CD4-positive, alpha-beta T cell (primary cell): Measurements from ENCODE around the gene AMDHD2. TPM values are rescaled to one million over a fixed set of nuclear protein-coding genes. Genes with fewer than 3 reads are reported as not detected.

ENCODE experiments used
- ATAC-seq: fragments of 200-7000 bp; cut with Tn5 transposase; one replicate; pipeline ENCODE4 v1.10.0; 2022; ENCODE audit warnings: mild to moderate bottlenecking; ENCODE audit not compliant: poor library complexity
- CTCF ChIA-PET: fragments of 350-600 bp; sonication (Branson Sonifier 250); formaldehyde crosslinking; loops from one replicate; lab custom pipeline; 2021; ENCODE audit warnings: antibody characterized with exemption, inconsistent platforms; lab: Charles Lee
- POLR2A ChIA-PET: fragments of 350-600 bp; sonication (Branson Sonifier 250); formaldehyde crosslinking; loops from one replicate; lab custom pipeline; 2021; ENCODE audit warnings: antibody characterized with exemption, inconsistent platforms; lab: Charles Lee
- DNase-seq, 14 experiments: peaks; one replicate each; pipeline ENCODE4 v3.0.0-alpha.2; 2013 to 2020; ENCODE audit warnings: mixed read lengths in 2 of 14
- H3K27ac ChIP-seq, 2 donors: one replicate each; pipeline versions ENCODE4 v1.5.1 to v1.7.0; 2013; ENCODE audit warnings: low read length in 2 of 2, low read depth in 1 of 2, mild to moderate bottlenecking in 1 of 2
- H3K27me3 ChIP-seq, 2 experiments: 1 replicate in 1 of 2; 2 replicates in 1 of 2; pipeline versions ENCODE4 v1.6.1 to v1.7.0; 2013; ENCODE audit warnings: low read length in 2 of 2, control low read depth in 1 of 2, mild to moderate bottlenecking in 1 of 2, moderate library complexity in 1 of 2; ENCODE audit not compliant: insufficient read depth in 2 of 2, control insufficient read depth in 1 of 2
- H3K36me3 ChIP-seq: one replicate; pipeline ENCODE4 v1.6.1; 2013; ENCODE audit warnings: low read length, control low read depth; ENCODE audit not compliant: insufficient read depth
- H3K4me1 ChIP-seq: one replicate; pipeline ENCODE4 v1.6.1; 2013; ENCODE audit warnings: low read length, control low read depth; ENCODE audit not compliant: insufficient read depth
- H3K4me3 ChIP-seq: one replicate; pipeline ENCODE4 v1.5.1; 2013; ENCODE audit warnings: mild to moderate bottlenecking, low read length, moderate library complexity
- H3K9me3 ChIP-seq, 2 experiments: 1 replicate in 1 of 2; 2 replicates in 1 of 2; pipeline versions ENCODE4 v1.6.1 to v1.7.0; 2013; ENCODE audit warnings: low read length in 2 of 2, mild to moderate bottlenecking in 2 of 2, control low read depth in 1 of 2, moderate library complexity in 1 of 2; ENCODE audit not compliant: control insufficient read depth in 1 of 2, insufficient read depth in 1 of 2
- H3K27ac Mint-ChIP-seq: one replicate; pipeline ENCODE4 v1.8.0; 2020; ENCODE audit warnings: mixed read lengths
- H3K27me3 Mint-ChIP-seq: one replicate; pipeline ENCODE4 v1.8.0; 2021; ENCODE audit warnings: mixed read lengths
- H3K36me3 Mint-ChIP-seq: one replicate; pipeline ENCODE4 v1.8.0; 2021; ENCODE audit warnings: low read depth, mixed read lengths
- H3K4me1 Mint-ChIP-seq: one replicate; pipeline ENCODE4 v1.8.0; 2021; ENCODE audit warnings: low read depth, mixed read lengths
- H3K4me3 Mint-ChIP-seq: one replicate; pipeline ENCODE4 v1.8.0; 2020; ENCODE audit warnings: mild to moderate bottlenecking, mixed read lengths
- H3K9me3 Mint-ChIP-seq: one replicate; pipeline ENCODE4 v1.8.0; 2020; ENCODE audit warnings: mixed read lengths
- CTCF ChIP-seq: fragments of 200-600 bp; IDR thresholded peaks from one replicate; pipeline ENCODE4 v1.8.0; 2022; ENCODE audit warnings: antibody characterized with exemption, mild to moderate bottlenecking
- intact Hi-C, 2 experiments: fragments of 100-400 bp; cut with DNase I in 1 of 2; cut with micrococcal nuclease in 1 of 2; formaldehyde crosslinking; loops; one replicate each; pipeline versions ENCODE4 v1.15.1 to v1.9.0; 2023 to 2025; cut with DNase I, micrococcal nuclease
- polyA plus RNA-seq, 2 donors: library from polyadenylated mRNA; unstranded; fragments of 120-200 nt; gene quantifications; one replicate each; pipeline ENCODE4 v1.2.1, GENCODE V29; 2013
- total RNA-seq, 174 experiments: library from RNA in 2 of 174; stranded (reverse) in 2 of 174; gene quantifications; one replicate each; pipeline ENCODE4 v1.2.3 and lab custom pipeline; 2021 to 2026

Gene AMDHD2
- total RNA-seq (100 to 1,000 TPM; 171 to 177 TPM), total RNA-seq (lab: John Stamatoyannopoulos, UW) (11.3 to 75.0 (median 40.9) reads per million in 172 experiments)
- polyA plus RNA-seq (2013, experiment 1 of 2), result 26.0 TPM
- 29.2 TPM for polyA plus RNA-seq (2013, experiment 2 of 2)

GRCh38 chr16:2520097-2520783 is at the start of gene AMDHD2:
Gene AMDHD2, plus strand, starts transcription at chr16:2520371. Its CDS starts 88 bp downstream, at chr16:2520459.
- no peak for TF ChIP-seq CTCF
- peak within 1 kb of the TSS; percentile 98 for H3K4me3 Mint-ChIP-seq
- ChIA-PET POLR2A (interaction anchor here (0.5 to 4.0 kb wide), 16 partner anchors 12 to 693 kb away, joined by 3 to 135 read pairs (median 4); partner anchors contain the start of genes CCNF, CEMP1, ECI1 and KCTD5), CTCF (interaction anchor here (0.6 to 1.6 kb wide), 3 partner anchors 11 to 180 kb away, joined by 3 to 5 read pairs (median 4); partner anchors contain the start of genes ABCA3, CEMP1 and PDPK1)
- peak within 1 kb of the TSS; percentile 100 for H3K27ac Mint-ChIP-seq
- Histone ChIP-seq H3K4me3 (peak within 1 kb of the TSS; percentile 67), H3K9me3 (no peaks in the 10 kb centered on the region), H3K27me3 (no peaks in the 10 kb centered on the region), H3K4me1 (peaks cover 63% of the 10 kb centered on the region), H3K36me3 (peaks cover 40% of the 10 kb centered on the region), H3K27ac (peak within 1 kb of the TSS; percentile 68 to 79)
- peaks cover 6% of the 10 kb centered on the region for H3K27me3 Mint-ChIP-seq
- ATAC-seq, result peak; percentile 69
- H3K4me1 Mint-ChIP-seq, result peaks cover 71% of the 10 kb centered on the region
- DNase-seq, result peak; percentile 80 to 97 (median 88)
- intact Hi-C loops, result loop anchor here (1.0 to 2.0 kb wide), 2 partner anchors 12 to 17 kb away; no protein-coding TSS in a partner anchor
- H3K36me3 Mint-ChIP-seq, result peaks cover 80% of the 10 kb centered on the region
- no peaks in the 10 kb centered on the region for H3K9me3 Mint-ChIP-seq

GRCh38 chr16:2470603-2471015 is 49.6 kb upstream of the AMDHD2 start:
- no peak overlapping the region for H3K27ac ChIP-seq
- H3K4me3 ChIP-seq, result no peak overlapping the region
- POLR2A ChIA-PET, result interaction anchor here (1.2 kb wide), 1 partner anchor 11 kb away, joined by 4 read pairs; the partner anchor contains the start of gene TEDC2
- TF ChIP-seq CTCF, result no peak
- DNase-seq (no peak), ATAC-seq (no peak)
- CTCF ChIA-PET, result no interaction called here
- H3K27me3 ChIP-seq, result peaks cover 44 to 59% of the 10 kb centered on the region in 2 experiments
- peaks cover 45% of the 10 kb centered on the region for H3K4me1 ChIP-seq
- peaks cover 0 to 11% of the 10 kb centered on the region in 2 experiments for H3K9me3 ChIP-seq
- Mint-ChIP-seq H3K9me3 (no peaks in the 10 kb centered on the region), H3K4me3 (no peak overlapping the region), H3K36me3 (no peaks in the 10 kb centered on the region), H3K4me1 (peaks cover 7% of the 10 kb centered on the region), H3K27ac (no peak overlapping the region), H3K27me3 (peaks cover 37% of the 10 kb centered on the region)
- intact Hi-C loops, result loop anchor here in 1 of 2 experiments (5.0 kb wide), 1 partner anchor 38 kb away; no protein-coding TSS in a partner anchor
- H3K36me3 ChIP-seq, result no peaks in the 10 kb centered on the region

GRCh38 chr16:2471016-2471652 is 49.0 kb upstream of the AMDHD2 start, which contains the start of gene NTN3:
Gene NTN3, plus strand, starts transcription at chr16:2471297. Its CDS starts 405 bp downstream, at chr16:2471702.
- H3K9me3 ChIP-seq, result peaks cover 0 to 11% of the 10 kb centered on the region in 2 experiments
- H3K4me3 ChIP-seq, result no peak within 1 kb of the TSS
- Mint-ChIP-seq H3K4me1 (peaks cover 7% of the 10 kb centered on the region), H3K27ac (no peak within 1 kb of the TSS), H3K27me3 (peaks cover 37% of the 10 kb centered on the region), H3K4me3 (no peak within 1 kb of the TSS), H3K9me3 (no peaks in the 10 kb centered on the region), H3K36me3 (no peaks in the 10 kb centered on the region)
- H3K36me3 ChIP-seq, result no peaks in the 10 kb centered on the region
- peaks cover 44 to 59% of the 10 kb centered on the region in 2 experiments for H3K27me3 ChIP-seq
- no peak within 1 kb of the TSS for H3K27ac ChIP-seq
- intact Hi-C loops, result loop anchor here in 1 of 2 experiments (5.0 kb wide), 1 partner anchor 39 kb away; no protein-coding TSS in a partner anchor
- CTCF ChIA-PET, result no interaction called here
- H3K4me1 ChIP-seq, result peaks cover 51% of the 10 kb centered on the region
- DNase-seq, result no peak
- TF ChIP-seq CTCF, result no peak
- POLR2A ChIA-PET, result interaction anchor here (0.6 to 1.2 kb wide), 2 partner anchors 11 to 665 kb away, joined by 3 to 4 read pairs; partner anchors contain the start of gene TEDC2
- no peak for ATAC-seq
